Fibroblast of villous mesenchyme (primary cell): ENCODE measurements around the gene FAM9B. TPM values are rescaled to one million over a fixed set of nuclear protein-coding genes. Genes with fewer than 3 reads are reported as not detected.

ENCODE experiments used
- DNase-seq: peaks from one replicate; pipeline ENCODE4 v3.0.0-alpha.2; 2010; ENCODE audit warnings: low read depth
- H3K4me3 ChIP-seq: 2 replicates; pipeline ENCODE4 v1.5.1; 2011; ENCODE audit warnings: low read depth, mild to moderate bottlenecking, low read length
- total RNA-seq: library from RNA; depleted of rRNA; stranded (reverse); fragments of >200 nt; gene quantifications from 2 replicates; pipeline ENCODE4 v1.2.3, GENCODE V29; 2012
- TF ChIP-seq, protein P1 (sequence below): IDR thresholded peaks from 2 replicates; pipeline ENCODE4 v1.5.1; 2012; ENCODE audit warnings: low read depth, mild to moderate bottlenecking, low read length; ENCODE audit not compliant: insufficient read depth

The FAM9B gene
- total RNA-seq, 1 donor: not detected

DNA sequence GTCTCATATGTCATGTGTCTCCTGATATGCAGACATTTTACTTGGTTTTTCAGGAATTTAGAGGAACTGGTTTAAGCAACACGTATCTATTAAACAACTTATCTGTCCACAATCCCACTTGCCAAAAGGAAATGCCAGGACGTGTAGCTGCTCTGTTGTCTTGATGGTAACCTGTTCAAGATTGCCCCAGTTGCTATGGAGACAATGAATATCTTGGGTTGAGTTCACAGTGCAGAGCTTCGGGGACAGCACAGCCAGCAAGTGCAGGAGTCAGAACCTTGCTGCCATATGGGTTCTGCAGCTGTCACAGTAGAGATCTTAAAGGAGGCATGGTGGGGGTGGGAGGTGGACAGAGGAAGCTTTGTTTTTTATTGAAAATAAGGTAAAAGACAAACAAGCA, 28.7 kb upstream of the FAM9B start:
- no peak for DNase-seq
- TF ChIP-seq, protein P1, sequence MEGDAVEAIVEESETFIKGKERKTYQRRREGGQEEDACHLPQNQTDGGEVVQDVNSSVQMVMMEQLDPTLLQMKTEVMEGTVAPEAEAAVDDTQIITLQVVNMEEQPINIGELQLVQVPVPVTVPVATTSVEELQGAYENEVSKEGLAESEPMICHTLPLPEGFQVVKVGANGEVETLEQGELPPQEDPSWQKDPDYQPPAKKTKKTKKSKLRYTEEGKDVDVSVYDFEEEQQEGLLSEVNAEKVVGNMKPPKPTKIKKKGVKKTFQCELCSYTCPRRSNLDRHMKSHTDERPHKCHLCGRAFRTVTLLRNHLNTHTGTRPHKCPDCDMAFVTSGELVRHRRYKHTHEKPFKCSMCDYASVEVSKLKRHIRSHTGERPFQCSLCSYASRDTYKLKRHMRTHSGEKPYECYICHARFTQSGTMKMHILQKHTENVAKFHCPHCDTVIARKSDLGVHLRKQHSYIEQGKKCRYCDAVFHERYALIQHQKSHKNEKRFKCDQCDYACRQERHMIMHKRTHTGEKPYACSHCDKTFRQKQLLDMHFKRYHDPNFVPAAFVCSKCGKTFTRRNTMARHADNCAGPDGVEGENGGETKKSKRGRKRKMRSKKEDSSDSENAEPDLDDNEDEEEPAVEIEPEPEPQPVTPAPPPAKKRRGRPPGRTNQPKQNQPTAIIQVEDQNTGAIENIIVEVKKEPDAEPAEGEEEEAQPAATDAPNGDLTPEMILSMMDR: no peak

DNA sequence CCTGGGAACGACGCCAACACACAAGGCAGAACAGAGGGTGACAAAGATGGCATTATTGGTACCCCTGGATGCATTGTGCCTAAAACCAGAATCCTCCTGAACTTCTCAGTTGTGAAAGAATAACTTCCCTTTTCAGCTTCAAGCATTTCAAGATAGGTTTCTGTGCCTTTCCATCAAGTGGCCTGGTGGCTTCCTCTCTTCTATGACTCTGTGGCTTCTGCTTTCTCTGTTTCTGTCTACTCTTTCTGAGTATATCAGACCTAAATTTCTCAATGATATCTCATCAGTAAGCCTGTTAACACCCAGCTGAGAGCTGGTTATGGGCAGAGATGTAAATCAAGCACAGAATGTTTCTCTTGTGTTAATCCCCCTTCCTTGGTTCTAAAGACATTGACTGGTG, 21.4 kb upstream of the FAM9B start:
- H3K4me3 ChIP-seq: no peak overlapping the region
- no peak for DNase-seq
- TF ChIP-seq, protein P1: no peak

More for the DNA sequence above, 28.7 kb upstream of the FAM9B start:
- no peak overlapping the region for H3K4me3 ChIP-seq

DNA sequence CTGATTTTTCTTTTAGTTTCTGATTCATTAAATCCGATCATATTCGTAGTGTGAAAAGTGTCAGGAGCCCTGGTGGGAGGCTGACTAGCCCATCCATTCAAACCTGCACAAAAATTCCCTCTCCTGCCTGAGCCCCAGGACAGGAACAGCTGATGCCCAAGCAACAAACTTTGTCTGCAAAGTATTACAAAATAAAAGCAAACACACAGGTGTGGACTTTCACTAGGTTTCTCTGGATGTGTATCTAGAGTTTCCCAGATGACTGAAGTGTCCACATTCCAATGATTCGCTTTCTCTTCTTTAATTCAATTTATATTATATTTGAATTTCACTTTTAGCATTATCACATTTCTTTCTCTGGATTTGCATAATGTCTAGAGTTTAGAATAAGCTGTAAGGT, 18.2 kb upstream of the FAM9B start:
- H3K4me3 ChIP-seq: no peak overlapping the region
- no peak for DNase-seq
- TF ChIP-seq, protein P1: no peak

DNA sequence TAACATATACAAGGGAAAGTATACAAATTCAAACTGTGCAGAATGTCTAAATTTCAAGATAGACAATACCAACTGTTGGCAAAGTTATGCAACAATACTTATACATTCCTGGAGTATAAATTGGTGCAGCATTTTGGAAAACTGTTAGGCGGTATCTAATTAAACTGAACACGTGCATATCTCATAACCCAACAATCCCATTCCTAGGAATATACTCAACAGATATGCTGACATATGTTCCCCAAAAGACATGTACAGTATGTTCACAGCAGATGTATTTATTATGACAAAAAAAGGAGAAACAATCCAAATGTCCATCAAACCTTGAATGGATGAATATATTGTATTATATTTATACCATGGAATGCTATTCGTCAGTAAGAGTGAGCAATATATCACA, 16.4 kb upstream of the FAM9B start:
- H3K4me3 ChIP-seq: no peak overlapping the region
- TF ChIP-seq, protein P1: no peak
- no peak for DNase-seq

DNA sequence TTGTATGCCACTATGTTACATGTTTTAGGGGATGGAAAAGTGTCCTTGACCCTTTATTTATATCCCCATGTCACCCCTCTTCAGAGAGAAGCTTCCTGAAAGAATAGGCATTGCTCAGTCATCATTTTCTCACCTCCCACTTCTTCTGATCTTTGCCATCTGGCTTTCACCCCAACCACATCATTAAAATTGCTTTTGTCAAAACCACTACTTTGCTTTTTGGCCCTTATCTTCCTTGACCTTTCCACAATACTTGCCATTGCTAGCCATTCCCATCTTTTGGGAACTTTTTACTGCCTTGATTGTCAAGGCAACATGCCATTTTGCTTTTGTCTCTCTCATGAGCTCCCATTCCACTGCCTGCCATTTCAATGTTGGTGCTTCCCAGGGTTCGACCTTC, 14.9 kb upstream of the FAM9B start:
- H3K4me3 ChIP-seq: no peak overlapping the region
- DNase-seq: no peak
- TF ChIP-seq, protein P1: no peak

DNA sequence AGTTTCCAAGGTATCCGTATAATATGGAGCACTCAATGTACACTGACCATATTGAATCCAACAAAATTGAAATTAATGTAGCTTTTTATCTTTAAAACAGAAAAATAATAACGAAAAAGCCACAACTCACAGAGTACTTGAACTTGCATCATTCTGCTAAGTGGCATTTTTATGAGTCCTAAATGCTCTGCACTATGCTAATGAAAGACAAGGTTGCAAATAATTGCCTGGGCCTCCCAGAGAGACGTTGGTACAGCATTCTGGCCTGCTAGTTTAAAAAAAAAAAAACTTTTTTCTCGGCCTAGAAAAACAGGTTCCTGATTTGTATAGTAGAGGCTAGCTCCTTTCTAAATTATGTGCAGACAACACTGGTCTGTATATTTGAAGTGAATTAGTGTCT, 4.3 kb upstream of the FAM9B start:
- no peak for DNase-seq
- TF ChIP-seq, protein P1: no peak
- H3K4me3 ChIP-seq: no peak overlapping the region

DNA sequence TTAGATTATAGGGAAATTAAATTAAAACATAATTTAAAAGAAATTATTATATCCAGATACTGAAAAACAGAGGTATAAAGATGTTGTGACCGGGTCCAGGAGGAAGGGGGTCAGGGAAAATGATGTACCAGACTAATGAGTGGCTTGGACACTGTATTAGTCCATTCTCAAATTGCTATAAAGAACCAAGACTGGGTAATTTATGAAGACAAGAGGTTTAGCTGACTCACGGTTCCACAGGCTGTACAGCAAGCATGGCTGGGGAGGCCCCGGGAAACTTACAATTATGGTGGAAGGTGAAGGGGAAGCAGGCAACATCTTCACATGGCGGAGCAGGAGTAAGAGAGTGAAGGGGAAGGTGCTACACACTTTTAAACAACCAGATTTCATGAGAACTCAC, 3.4 kb upstream of the FAM9B start:
- TF ChIP-seq, protein P1: no peak
- no peak for DNase-seq
- H3K4me3 ChIP-seq: no peak overlapping the region
